GM21529 (cell line): ENCODE measurements around the gene AUTS2.

Experiments
- ATAC-seq: cut with Tn5 transposase; IDR thresholded peaks from one replicate; pipeline ENCODE4 v1.9.1; 2021; ENCODE audit not compliant: unreplicated experiment

Gene AUTS2

DNA sequence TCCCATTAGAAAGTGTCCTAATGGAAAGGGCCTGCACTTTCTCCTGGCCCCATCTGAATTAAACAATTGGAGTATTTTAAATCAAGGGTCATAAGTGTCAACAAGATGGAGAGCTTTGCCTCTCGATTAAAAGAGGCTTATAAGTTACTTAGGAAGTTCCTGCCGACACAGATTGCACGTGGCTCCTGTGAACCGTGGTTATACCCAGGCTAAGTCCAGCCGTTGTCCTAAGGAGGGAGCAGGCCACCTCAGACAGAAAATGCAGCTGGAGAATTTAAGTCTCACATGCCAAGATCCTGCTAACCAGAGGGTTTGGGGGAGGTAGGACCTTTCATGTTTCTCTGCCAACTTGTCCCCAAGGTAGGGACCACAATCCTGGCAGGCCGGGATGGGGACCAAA is 907.2 kb downstream of the AUTS2 start:
- no peak for ATAC-seq

GRCh38 chr7:70505886-70506285 is 907.6 kb downstream of the AUTS2 start:
- no peak for ATAC-seq

DNA sequence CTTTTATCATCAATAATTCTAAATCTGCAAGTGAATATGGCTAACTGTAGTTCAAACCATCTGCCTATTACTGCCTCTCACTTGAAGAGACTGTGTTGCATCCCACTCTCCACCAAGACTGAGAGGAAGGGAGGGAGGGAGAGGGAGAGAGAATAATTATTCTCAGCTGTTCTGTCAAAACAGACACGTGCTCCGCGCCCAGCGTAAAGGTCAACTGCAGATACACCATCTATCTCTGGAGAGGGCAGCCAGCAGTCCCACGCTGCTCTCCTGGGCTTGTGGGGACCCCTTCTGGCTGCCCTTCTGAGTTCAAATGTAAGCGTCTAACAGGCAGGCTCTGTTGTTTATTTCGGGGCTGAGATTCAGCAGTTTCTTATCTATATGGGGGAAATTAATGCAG is 908.2 kb downstream of the AUTS2 start:
- no peak for ATAC-seq

- ATAC-seq, result no peak
These were observed 913.9 kb downstream of the AUTS2 start for GRCh38 chr7:70512144-70512543.

DNA sequence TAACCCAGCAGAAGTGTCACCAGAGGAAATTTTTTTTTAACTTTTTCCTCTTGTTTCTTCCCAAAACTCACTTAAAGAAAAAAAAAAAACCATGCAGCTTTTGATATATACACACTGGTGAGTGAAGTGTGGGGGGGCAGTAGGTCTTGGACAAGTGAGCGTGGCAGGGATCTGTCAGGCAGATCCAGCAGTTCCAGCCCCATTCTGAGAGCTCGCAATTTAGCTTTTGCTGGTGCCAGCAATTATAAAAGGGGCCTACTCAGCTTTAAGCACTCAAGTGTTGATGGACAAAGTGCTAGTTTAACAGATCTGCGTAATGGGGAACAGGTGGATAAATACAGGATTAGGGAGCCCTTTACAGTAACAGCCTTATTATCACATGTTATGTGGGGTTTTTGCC is 914.5 kb downstream of the AUTS2 start:
- ATAC-seq, result no peak

DNA sequence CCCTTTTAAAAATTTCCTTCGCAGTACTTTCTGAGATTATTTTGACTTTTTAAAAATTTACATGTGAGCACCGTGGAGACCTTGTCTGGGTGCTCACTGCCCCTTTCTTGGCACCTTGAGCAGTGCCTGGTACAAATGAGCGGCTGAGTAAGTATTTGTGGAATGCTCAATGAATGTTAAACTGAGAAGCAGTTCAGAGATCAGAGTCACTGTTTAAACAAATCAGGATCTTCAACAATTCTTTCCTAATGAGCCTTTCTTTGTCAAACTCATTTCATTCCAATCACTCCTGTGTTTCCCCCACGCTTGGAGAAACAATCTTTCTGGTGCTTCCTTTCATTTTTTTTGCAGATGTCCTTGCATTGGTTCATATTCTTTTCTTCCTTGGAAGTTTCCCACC is 922.3 kb downstream of the AUTS2 start:
- ATAC-seq, result no peak

DNA sequence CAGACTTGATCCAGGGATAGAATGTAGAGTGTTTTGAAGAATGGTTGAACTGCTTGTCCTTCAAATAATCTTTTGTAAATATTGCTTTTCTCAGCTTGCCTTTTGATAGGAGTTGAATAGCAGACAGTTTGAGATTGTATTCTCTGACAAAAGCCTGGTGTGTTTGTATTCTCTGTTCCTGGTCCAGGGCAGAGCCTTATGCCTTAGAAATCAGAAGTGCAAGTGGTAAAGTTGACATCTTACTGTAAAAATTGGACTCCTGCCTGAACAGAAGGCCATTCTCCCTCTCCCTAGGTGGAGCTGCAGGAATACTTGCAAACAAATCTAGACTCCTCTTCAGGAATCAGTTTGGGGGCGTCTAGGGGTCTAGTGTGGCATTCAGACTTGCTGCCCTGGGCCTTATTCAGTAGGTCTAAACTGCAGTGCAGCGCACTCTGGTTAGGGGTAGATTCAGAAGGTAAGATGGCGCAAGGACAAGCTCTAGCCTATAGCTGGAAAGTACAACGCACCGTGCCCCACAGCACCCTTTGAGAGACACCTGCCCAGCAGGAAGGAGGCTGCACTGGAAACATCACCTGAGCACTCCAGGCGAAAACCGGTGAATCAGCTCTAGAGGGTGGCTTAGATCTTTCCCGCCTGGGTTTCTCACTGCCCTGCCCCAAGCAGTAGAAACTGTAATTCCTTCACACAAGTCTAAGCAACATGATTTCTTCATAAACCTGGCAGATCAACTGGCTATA is 925.1 kb downstream of the AUTS2 start:
- no peak for ATAC-seq

DNA sequence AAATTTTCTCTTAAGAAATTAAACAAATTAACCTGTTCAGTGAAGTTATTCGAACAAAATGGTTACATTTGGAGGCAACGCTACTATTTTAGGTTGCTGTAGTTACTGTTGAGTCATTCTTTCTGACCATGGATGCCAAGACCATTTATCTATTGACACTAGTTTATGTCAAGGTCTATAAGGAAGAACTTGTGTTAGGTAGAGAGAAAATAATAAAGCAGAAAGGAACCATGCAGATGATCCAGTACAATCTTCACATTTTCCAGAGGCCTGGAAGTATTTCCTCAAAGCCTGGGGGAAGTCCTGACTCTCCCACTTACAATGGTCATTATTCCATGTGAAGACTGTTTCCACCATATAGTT is 925.7 kb downstream of the AUTS2 start:
- no peak for ATAC-seq

DNA sequence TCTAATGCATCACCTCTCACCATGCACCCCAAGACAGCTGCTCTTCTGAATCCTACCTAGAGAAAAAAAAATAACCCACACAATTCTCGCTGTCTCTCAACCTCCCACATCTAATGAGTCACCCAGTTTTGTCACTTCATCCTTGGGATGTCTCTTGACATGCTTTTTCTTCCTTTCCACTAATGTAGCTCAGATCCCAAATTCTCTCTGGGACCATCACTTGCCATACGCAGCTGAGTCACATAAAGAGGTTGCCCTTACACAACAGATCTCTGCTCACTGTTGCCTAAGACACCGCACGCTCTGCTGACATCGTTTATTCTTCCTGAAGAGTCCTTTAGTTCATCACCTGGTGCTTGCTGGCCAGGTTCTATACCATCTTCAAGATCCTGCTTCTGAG is 927.7 kb downstream of the AUTS2 start:
- no peak for ATAC-seq

DNA sequence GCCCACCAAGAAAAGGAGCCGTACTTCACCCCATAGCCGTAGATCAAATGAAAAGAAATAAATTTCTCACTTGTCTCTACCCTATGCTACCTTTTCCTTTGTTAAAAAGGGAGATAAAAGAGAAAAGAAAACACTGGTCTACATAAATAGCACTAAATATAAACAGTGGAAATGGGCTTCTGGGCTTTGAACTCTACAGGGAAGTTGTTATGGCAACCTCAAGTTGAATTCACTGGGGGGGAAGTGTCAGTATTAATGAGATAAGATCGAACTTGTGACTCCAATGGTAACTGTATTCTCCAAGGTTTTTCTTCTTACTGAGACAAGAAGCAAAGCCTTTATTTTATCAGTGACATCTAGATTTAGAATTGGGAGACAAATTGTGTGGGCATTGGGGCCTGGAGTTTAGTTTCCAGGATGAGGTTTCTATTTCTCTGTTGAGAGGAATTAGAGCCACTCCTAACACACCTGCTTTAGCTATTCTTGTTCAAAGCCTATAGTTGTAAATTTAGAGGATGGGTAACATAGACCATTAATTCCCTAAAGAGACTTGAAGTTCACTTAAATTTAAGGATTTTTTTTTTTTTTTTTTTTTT is 929.3 kb downstream of the AUTS2 start:
- ATAC-seq, result no peak

GRCh38 chr7:70529436-70529835 is 931.2 kb downstream of the AUTS2 start:
- no peak for ATAC-seq

GRCh38 chr7:70529914-70530585 is 931.8 kb downstream of the AUTS2 start:
- no peak for ATAC-seq

DNA sequence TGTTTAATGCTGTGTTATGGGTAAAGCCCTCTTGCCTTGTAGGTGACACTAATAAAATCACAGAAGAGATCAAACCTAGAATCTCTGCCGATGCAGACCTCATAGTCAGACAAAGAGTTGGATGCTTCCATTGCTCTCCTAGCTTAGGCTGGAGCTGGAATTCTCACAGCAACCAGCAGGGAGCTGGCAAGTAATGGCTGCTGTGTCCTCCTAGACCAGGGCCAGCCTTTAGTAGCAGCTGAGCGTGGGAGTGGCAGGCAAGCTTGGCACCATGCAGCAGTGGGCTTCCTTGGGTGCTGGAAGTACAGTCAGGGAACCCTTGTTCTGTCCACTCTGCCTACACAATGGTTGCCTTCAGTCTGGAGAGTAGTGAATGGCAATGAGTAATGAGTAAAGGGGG is 935.3 kb downstream of the AUTS2 start:
- no peak for ATAC-seq

GRCh38 chr7:70539205-70539604 is 940.9 kb downstream of the AUTS2 start:
- ATAC-seq, result no peak

- no peak for ATAC-seq
These were observed 941.3 kb downstream of the AUTS2 start for GRCh38 chr7:70539617-70540016.

DNA sequence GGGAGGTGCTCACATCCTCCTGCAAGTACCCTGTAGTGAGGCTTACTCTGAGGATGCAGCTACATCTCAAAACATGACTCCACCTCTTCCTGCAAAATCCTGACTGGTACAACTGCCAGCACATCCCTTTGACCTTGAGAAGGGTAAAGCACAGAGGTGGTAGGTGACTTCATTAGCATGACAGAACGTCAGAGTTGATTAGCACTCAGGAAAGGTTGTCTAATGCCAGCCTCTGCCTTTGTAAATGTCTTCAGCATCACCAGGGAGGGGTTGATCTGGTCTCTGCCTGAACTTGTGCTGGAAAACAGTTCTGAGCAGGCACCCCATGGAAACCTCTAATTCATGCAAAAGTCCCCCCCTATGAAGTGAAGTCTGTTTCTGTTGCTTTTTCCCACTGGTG is 942.4 kb downstream of the AUTS2 start:
- ATAC-seq, result no peak

DNA sequence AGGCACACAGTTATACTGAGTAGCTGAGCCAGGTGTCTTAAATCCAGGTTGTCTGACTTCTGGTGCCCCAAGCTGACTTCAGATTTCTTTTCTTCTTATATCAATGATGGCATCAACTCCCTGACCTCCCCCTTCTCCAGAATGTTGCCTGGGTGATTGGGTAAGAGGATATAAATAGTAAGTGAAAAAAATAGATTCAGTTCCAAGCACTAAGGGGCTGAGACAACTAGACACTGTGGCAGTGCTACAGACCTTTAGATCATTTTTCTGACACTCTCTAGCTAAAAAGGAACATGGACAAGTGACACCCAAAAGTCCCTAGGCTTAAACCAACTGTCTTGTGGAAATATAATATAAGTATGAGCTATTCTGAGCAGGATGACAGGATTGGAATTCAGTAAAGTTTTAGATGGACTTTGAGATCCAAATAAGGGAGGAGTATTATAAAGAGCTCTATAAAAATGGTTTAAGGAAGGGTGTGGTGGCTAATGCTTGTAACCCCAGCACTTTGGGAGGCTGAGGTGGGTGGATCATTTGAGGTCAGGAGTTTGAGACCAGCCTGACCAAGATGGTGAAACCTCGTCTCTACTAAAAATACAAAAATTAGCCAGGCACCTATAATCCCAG is 944.6 kb downstream of the AUTS2 start:
- no peak for ATAC-seq

DNA sequence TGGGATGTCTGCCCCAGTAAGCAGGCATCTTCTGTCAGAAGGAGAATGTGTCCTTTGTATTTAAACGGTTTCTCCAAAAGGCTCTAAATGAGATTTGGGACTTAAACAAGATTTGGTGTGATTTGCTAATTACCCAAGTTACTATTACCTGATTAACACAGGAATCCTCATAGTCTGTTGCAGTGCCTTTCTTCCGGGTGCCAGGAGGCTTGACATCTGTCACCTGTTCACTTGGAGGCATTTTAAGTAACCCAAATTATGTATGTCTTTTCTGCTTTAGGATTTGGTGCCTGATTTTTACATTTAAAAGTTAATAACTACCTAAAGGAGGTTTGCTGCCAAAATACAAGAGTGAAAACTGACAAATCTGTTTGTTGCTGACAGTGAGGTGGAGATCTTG is 945.7 kb downstream of the AUTS2 start:
- ATAC-seq, result no peak

- no peak for ATAC-seq
These were observed 946.9 kb downstream of the AUTS2 start for GRCh38 chr7:70545214-70545613.

- no peak for ATAC-seq
These were observed 953.9 kb downstream of the AUTS2 start for GRCh38 chr7:70552141-70552540.

DNA sequence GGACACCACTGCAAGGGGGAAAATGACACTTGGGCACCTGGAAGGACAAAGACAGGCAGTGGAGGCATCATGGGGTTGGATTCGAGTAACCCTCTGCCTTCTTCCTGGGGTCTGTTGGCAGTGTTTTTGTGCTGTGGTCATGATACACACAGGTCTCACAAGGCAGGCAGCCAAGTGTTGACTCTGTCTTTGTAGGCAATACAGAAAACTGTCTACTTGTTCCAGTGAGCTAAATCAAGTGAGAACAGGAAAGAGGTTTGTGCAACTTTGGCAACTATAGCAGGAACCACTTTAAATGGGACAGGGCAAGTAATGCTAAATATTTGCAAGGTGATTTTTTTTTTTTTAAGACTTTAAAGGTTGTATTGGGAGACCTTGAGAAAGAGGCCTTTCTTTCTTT is 955.1 kb downstream of the AUTS2 start:
- no peak for ATAC-seq

GRCh38 chr7:70554646-70555045 is 956.4 kb downstream of the AUTS2 start:
- no peak for ATAC-seq
